Hepatocyte (in vitro differentiated cells): ENCODE measurements around the gene TMEM11.

Experiments used
- CTCF ChIP-seq: fragments of 200-600 bp; sonication (generic); IDR thresholded peaks from 2 replicates; pipeline ENCODE4 v1.5.1; 2016; ENCODE audit warnings: antibody characterized with exemption, mild to moderate bottlenecking; ENCODE audit not compliant: poor library complexity
- EZH2 ChIP-seq: fragments of 200-600 bp; sonication (generic); IDR thresholded peaks from 2 replicates; pipeline ENCODE4 v1.6.1; 2016; ENCODE audit warnings: antibody characterized with exemption, mild to moderate bottlenecking, borderline replicate concordance
- EZH2phosphoT487 ChIP-seq: fragments of 200-600 bp; sonication (generic); IDR thresholded peaks from one replicate; pipeline ENCODE4 v1.6.1; 2018; ENCODE audit warnings: antibody characterized with exemption, mild to moderate bottlenecking, low read depth, moderate library complexity; ENCODE audit not compliant: unreplicated experiment, severe bottlenecking

GRCh38 chr17:21249086-21249795, 35.3 kb upstream of the TMEM11 start:
- TF ChIP-seq EZH2 (no peak), CTCF (no peak), EZH2phosphoT487 (no peak)
